Coronary artery (tissue), 2 donors: ENCODE measurements around the gene STX1B.

Experiments
- DNase-seq: peaks from one replicate; pipeline ENCODE4 v3.0.0-alpha.2; 2017; ENCODE audit warnings: low spot score
- H3K27ac ChIP-seq, 2 donors: fragments of 200-600 bp; sonication (generic); one replicate each; pipeline ENCODE4 v1.5.1; 2016 to 2019
- H3K4me3 ChIP-seq: fragments of 200-600 bp; sonication (generic); 2 replicates; pipeline ENCODE4 v1.5.1; 2016; ENCODE audit warnings: mild to moderate bottlenecking, moderate library complexity
- CTCF ChIP-seq: fragments of 200-600 bp; sonication (generic); IDR thresholded peaks from one replicate; pipeline ENCODE4 v1.5.1; 2019; ENCODE audit warnings: antibody characterized with exemption

Gene STX1B

DNA sequence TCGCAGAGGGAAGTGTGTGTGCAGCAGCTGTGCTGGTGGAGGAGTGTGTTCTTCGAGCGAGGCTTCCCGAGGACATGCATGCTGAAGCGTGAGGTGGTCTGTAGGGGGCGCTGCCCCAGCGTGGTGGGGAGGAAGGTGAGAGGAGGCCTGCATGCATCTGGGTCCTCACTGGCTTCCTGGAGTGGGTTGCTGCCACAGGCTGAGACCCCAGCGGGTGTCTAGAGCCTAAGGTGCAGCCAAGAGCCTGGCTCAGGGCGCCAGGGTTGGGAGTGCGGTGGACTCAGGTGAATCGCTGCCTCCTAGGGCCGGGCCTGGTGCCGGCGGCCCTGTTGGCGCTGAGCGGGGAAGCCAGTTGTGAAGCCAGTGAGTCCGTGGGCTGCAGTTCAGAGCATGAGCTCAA lies 32.9 kb downstream of the STX1B start:
- no peak for TF ChIP-seq CTCF
- Histone ChIP-seq H3K27ac (no peak overlapping the region), H3K4me3 (no peak overlapping the region)
- DNase-seq: no peak

DNA sequence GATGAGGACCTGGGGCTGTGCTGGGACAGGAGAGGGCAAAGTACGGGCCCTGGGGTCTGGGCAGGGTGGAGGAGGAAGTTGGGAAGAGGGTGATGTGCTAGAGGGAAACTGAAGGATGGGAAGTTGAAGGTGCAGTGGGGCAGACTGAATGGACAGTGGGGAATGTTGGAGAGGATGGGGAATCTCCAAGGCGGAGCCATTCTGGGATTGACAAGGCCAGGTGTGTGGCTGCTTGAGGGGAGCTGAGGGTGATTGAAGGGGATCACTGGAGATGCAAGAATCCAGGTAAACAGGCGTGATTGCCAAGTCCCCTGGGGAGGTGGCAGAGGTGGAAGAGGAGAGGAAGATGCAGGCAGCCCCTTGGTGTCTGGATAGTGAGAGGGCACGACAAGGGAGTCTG lies 34.0 kb downstream of the STX1B start:
- no peak overlapping the region for H3K4me3 ChIP-seq
- H3K27ac ChIP-seq: no peak overlapping the region
- DNase-seq: no peak
- no peak for TF ChIP-seq CTCF

DNA sequence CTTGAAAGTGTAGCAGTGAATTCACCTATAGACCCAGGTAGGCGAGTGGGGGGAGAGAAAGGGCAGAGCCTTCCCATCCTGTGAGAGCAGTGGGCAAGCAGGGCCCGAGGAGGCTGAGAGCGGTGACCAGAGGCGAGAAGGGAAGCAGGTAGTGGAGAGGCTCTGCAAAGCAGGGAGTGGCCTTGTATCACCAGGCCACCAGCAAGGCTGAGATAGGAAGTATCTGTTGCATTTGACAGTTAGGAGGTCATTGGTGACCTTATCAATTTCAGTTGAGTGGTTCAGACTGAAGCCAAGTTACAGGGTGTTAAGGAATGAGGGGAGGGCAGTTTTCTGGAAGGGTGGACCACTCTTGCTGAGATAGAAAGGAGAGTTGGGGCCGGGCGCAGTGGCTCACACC lies 36.1 kb downstream of the STX1B start:
- TF ChIP-seq CTCF: no peak
- H3K4me3 ChIP-seq: no peak overlapping the region

GRCh38 chr16:30972872-30973271 lies 37.6 kb downstream of the STX1B start:
- Histone ChIP-seq H3K4me3 (no peak overlapping the region), H3K27ac (no peak overlapping the region)
- DNase-seq: no peak
- TF ChIP-seq CTCF: no peak

More for the DNA sequence above, 36.1 kb downstream of the STX1B start:
- no peak overlapping the region for H3K27ac ChIP-seq
- no peak for DNase-seq

DNA sequence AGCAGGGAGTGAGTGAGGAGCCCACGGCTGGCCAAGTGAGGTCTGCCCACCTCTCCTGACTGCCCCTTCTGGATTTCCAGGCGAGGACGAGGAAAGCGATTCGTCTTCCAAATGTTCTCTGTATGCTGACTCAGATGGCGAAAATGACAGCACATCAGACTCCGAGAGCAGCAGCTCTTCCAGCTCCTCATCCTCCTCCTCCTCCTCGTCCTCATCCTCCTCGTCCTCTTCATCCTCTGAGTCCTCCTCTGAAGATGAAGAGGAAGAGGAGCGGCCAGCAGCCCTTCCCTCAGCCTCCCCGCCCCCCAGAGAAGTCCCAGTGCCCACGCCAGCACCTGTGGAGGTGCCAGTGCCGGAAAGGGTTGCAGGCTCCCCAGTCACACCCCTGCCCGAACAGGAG lies 39.1 kb downstream of the STX1B start:
- TF ChIP-seq CTCF: no peak

GRCh38 chr16:30969246-30969842 lies 41.1 kb downstream of the STX1B start:
- no peak for TF ChIP-seq CTCF
- no peak for DNase-seq
- Histone ChIP-seq H3K4me3 (no peak overlapping the region), H3K27ac (no peak overlapping the region)

More for the DNA sequence above, 39.1 kb downstream of the STX1B start:
- no peak overlapping the region for H3K4me3 ChIP-seq
- no peak overlapping the region for H3K27ac ChIP-seq
- DNase-seq: no peak

DNA sequence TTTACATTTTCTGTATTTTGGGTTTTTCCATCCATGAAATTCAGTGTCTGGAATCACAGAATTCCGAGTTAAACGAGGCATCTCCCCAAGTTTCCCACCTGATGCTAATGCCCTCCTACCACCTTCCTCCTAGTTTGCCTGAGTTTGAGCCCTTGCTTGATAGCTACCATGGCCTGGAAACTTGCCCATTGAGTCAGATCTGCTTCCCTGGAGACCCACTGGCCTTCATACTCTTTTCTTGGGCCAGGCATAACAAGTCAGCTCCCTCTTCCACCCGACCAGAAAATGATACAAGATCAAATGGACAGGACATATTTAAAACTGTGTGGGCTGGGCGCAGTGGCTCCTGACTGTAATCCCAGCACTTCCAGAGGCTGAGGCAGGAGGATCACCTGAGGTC lies 42.6 kb downstream of the STX1B start:
- no peak for DNase-seq
- Histone ChIP-seq H3K27ac (no peak overlapping the region), H3K4me3 (no peak overlapping the region)
- TF ChIP-seq CTCF: no peak
